Stomach (tissue), 9 donors: Measurements from ENCODE around the gene CLOCK. TPM values are rescaled to one million over a fixed set of nuclear protein-coding genes. Genes with fewer than 3 reads are reported as not detected.

ENCODE experiments used
- DNase-seq, 2 donors: peaks; one replicate each; pipeline versions ENCODE4 v3.0.0 to v3.0.0-alpha.2; 2013 to 2019
- H3K27ac ChIP-seq, 5 donors: fragments of 200-600 bp in 4 of 5; sonication (generic) in 4 of 5; one replicate each; pipeline ENCODE4 v1.5.1; 2013 to 2019; ENCODE audit warnings: mild to moderate bottlenecking in 1 of 5, moderate library complexity in 1 of 5
- H3K27me3 ChIP-seq, 3 donors: fragments of 200-600 bp; sonication (generic); one replicate each; pipeline ENCODE4 v1.5.1; 2017 to 2019; ENCODE audit warnings: mixed run types in 1 of 3
- H3K36me3 ChIP-seq, 4 donors: fragments of 200-600 bp; sonication (generic); 1 replicate in 3 of 4; 2 replicates in 1 of 4; pipeline ENCODE4 v1.5.1; 2016 to 2019
- H3K4me1 ChIP-seq, 4 donors: fragments of 200-600 bp; sonication (generic); one replicate each; pipeline ENCODE4 v1.5.1; 2016 to 2019
- H3K4me3 ChIP-seq, 4 donors: fragments of 200-600 bp; sonication (generic) in 3 of 4; one replicate each; pipeline ENCODE4 v1.5.1; 2016 to 2019; ENCODE audit warnings: mild to moderate bottlenecking in 1 of 4
- H3K9me3 ChIP-seq, 4 donors: fragments of 200-600 bp; sonication (generic); one replicate each; pipeline ENCODE4 v1.5.1; 2016 to 2019
- CTCF ChIP-seq, 7 experiments: fragments of 450-650 bp in 4 of 7; fragments of 200-600 bp in 3 of 7; sonication (generic) in 3 of 7; IDR thresholded peaks; one replicate each; pipeline ENCODE4 v1.5.1; 2016 to 2019; ENCODE audit warnings: antibody characterized with exemption in 7 of 7, control low read depth in 2 of 7, mild to moderate bottlenecking in 1 of 7
- EP300 ChIP-seq: sonication (generic); formaldehyde crosslinking; IDR thresholded peaks from one replicate; pipeline ENCODE4 v1.6.1; 2017; ENCODE audit warnings: antibody characterized with exemption
- POLR2A ChIP-seq, 4 donors: fragments of 450-650 bp; IDR thresholded peaks; one replicate each; pipeline ENCODE4 v1.6.1; 2016; ENCODE audit warnings: antibody characterized with exemption in 4 of 4, control low read depth in 2 of 4, mild to moderate bottlenecking in 1 of 4, moderate library complexity in 1 of 4
- POLR2AphosphoS5 ChIP-seq, 3 donors: sonication (generic); formaldehyde crosslinking; IDR thresholded peaks; one replicate each; pipeline ENCODE4 v1.6.1; 2016; ENCODE audit warnings: antibody characterized with exemption in 3 of 3
- WGBS, 5 donors: extraction: QIAGEN DNeasy Blood & Tissue Kit in 3 of 5; methylation state at CpG; one replicate each; pipeline versions ENCODE4 v1.1.5 to v1.1.7; 2013 to 2018; 5-methylcytosine and 5-hydroxymethylcytosine counted together
- intact Hi-C: fragments of 100-400 bp; cut with DNase I; formaldehyde crosslinking; loops from one replicate; pipeline ENCODE4 v1.15.1; 2023; ENCODE audit warnings: low total_unique reads
- polyA plus RNA-seq, 3 donors: library from polyadenylated mRNA; stranded (reverse); fragments of 200-250 nt; gene quantifications; one replicate each; pipeline ENCODE4 v1.2.3, GENCODE V29; 2013
- total RNA-seq, 5 donors: library from RNA; depleted of rRNA; stranded (reverse); fragments of >200 nt; gene quantifications; one replicate each; pipeline versions ENCODE4 v1.1.0 to v1.2.3, GENCODE V29; 2014 to 2016
- donor health status: healthy with polysubstance abuse.
- donor health status: Bipolar disorder and iron deficiency.
- donor health status: healthy.

The CLOCK gene
- total and polyA plus RNA-seq, 8 donors, result 3.2 to 123 (median 21.4) TPM

- peaks cover 0 to 15% (median 11%) of the 10 kb centered on the region in 4 donors for H3K36me3 ChIP-seq
- TF ChIP-seq POLR2AphosphoS5 (IDR thresholded peaks at IDR 0.05) (no peak), CTCF (IDR thresholded peaks at IDR 0.05) (no peak), EP300 (no peak), POLR2A (IDR thresholded peaks at IDR 0.05) (no peak)
- H3K4me3 ChIP-seq, result no peak overlapping the region
- 94 to 100% (median 96%) methylated on average over 1 of the region's 1 CpG for WGBS, 5 donors
- no peaks in the 10 kb centered on the region for H3K4me1 ChIP-seq
- no peaks in the 10 kb centered on the region for H3K27me3 ChIP-seq
- no peak for DNase-seq
- no peak overlapping the region for H3K27ac ChIP-seq
- no peaks in the 10 kb centered on the region for H3K9me3 ChIP-seq
- intact Hi-C loops, result no loop called here
These were observed 33.7 kb downstream of the CLOCK start for GRCh38 chr4:55512922-55513571.

DNA sequence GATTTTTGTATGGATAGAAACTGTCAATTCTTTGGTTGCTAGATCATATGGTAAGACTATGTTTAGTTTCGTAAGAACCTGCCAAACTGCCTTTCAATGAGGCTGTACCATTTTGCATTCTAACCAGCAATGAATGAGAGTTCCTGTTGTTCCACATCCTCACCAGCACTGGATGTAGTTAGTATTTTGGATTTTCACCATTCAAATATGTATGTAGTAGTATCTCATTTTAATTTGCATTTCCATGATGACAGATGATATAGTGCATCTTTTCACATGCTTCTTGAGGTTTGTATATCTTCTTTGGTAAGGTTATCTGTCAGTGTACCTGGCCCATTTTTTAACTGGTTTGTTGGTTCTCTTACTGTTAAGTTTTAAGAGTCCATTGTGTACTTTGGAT lies 34.6 kb downstream of the CLOCK start:
- intact Hi-C loops, result no loop called here
- H3K27me3 ChIP-seq, result no peaks in the 10 kb centered on the region
- H3K27ac ChIP-seq, result no peak overlapping the region
- H3K4me3 ChIP-seq, result no peak overlapping the region
- no peaks in the 10 kb centered on the region for H3K9me3 ChIP-seq
- peaks cover 0 to 19% (median 15%) of the 10 kb centered on the region in 4 donors for H3K36me3 ChIP-seq
- DNase-seq, result no peak
- 100% methylated on average over 1 of the region's 1 CpG for WGBS, 5 donors
- TF ChIP-seq CTCF (IDR thresholded peaks at IDR 0.05) (no peak), POLR2AphosphoS5 (IDR thresholded peaks at IDR 0.05) (no peak), EP300 (no peak), POLR2A (IDR thresholded peaks at IDR 0.05) (no peak)
- no peaks in the 10 kb centered on the region for H3K4me1 ChIP-seq

DNA sequence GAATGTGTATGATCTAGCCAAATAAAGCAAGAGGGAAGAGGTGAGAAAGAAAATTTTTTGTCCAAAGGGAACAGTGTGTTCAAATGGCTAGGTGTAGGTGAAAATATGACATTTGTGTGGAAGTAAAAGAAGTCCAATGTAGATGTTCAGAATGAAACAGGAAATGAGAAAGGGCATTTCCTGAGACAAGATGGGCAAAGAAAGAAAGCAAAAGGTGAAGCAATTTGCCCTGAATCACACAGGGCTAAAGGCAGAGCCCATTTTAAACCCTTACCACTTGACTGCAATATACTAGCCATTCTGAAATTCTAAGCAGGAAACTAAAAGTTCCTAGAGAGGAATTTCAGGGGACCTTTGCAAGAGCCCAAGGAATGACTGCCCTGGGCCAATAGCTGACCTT lies 36.0 kb downstream of the CLOCK start:
- DNase-seq, result no peak
- Histone ChIP-seq H3K4me1 (no peaks in the 10 kb centered on the region), H3K36me3 (peaks cover 0 to 22% (median 20%) of the 10 kb centered on the region in 4 donors), H3K4me3 (no peak overlapping the region), H3K9me3 (no peaks in the 10 kb centered on the region), H3K27ac (no peak overlapping the region), H3K27me3 (no peaks in the 10 kb centered on the region)
- intact Hi-C loops, result no loop called here
- TF ChIP-seq POLR2AphosphoS5 (IDR thresholded peaks at IDR 0.05) (no peak), EP300 (no peak), POLR2A (IDR thresholded peaks at IDR 0.05) (no peak)

DNA sequence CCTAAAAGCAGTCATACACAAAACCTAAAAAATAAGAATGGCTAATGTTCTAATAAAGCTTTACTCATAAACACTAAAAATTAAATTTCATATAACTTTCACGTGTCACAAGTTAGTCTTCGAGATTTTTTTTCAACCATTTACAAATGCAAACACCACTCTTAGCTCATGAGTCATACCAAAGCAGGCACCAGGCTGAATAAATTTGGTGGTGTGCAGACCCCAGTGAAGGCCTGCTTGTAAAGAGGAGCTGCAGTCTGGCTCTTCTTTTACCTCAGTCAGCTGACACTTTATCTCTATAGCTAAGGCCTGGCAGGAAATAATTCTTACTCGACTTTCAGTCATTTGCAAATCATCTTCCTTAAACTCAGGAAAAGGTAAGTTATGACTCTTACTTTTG lies 37.4 kb downstream of the CLOCK start:
- Histone ChIP-seq H3K27me3 (no peaks in the 10 kb centered on the region), H3K27ac (no peak overlapping the region), H3K36me3 (peaks cover 0 to 23% (median 21%) of the 10 kb centered on the region in 4 donors), H3K4me1 (no peaks in the 10 kb centered on the region), H3K4me3 (no peak overlapping the region), H3K9me3 (no peaks in the 10 kb centered on the region)
- no peak for DNase-seq
- WGBS, 5 donors, result 54 to 88% (median 87%) methylated on average over 3 of the region's 3 CpGs
- intact Hi-C loops, result no loop called here
- TF ChIP-seq CTCF (IDR thresholded peaks at IDR 0.05), result no peak
- no peak for TF ChIP-seq POLR2A (IDR thresholded peaks at IDR 0.05)
- TF ChIP-seq EP300, result no peak

DNA sequence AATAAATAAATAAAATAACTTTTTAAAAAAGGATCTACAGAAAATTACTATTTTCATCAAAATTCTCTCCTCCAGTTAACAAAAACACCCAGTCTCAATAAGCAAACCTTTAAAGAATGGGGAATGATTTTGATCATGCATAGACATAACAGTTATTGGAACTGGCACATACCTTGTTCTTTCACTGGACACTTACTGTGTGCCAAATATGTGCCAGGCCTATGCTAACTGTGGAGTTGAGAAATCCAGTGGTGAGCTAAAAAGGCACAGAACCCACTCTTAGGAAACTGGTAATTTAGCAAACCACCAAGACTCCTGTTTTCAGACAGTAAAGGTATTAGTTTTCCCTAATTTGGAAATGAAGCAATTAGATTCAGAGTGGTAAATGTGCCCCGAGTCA lies 39.1 kb downstream of the CLOCK start:
- H3K27ac ChIP-seq, result no peak overlapping the region
- no peak overlapping the region for H3K4me3 ChIP-seq
- no peaks in the 10 kb centered on the region for H3K27me3 ChIP-seq
- TF ChIP-seq POLR2AphosphoS5 (IDR thresholded peaks at IDR 0.05), result no peak
- TF ChIP-seq EP300, result no peak
- no peak for TF ChIP-seq POLR2A (IDR thresholded peaks at IDR 0.05)
- TF ChIP-seq CTCF (IDR thresholded peaks at IDR 0.05), result no peak
- H3K9me3 ChIP-seq, result no peaks in the 10 kb centered on the region
- no peaks in the 10 kb centered on the region for H3K4me1 ChIP-seq
- DNase-seq, result no peak
- WGBS, 5 donors, result 90 to 97% (median 94%) methylated on average over 1 of the region's 1 CpG
- intact Hi-C loops, result no loop called here
- peaks cover 0 to 23% (median 21%) of the 10 kb centered on the region in 4 donors for H3K36me3 ChIP-seq
